ENCODE measurements around the gene SP2. TPM values are rescaled to one million over a fixed set of nuclear protein-coding genes. Genes with fewer than 3 reads are reported as not detected.

The SP2 gene
- total RNA-seq, 1 experiment from 2014 or later: 1.6 TPM

GRCh38 chr17:47949197-47949759, 53.2 kb downstream of the SP2 start:
- DNase-seq (ENCODE audit: low read depth): peak; percentile 72

GRCh38 chr17:47949946-47950345, 53.9 kb downstream of the SP2 start:
- no peak for DNase-seq (ENCODE audit: low read depth)

- DNase-seq (ENCODE audit: low read depth): no peak
These were observed 54.4 kb downstream of the SP2 start for GRCh38 chr17:47950448-47950847.

GRCh38 chr17:47952171-47953021, 56.4 kb downstream of the SP2 start:
- no peak for DNase-seq (ENCODE audit: low read depth)

- no peak for DNase-seq (ENCODE audit: low read depth)
These were observed 57.9 kb downstream of the SP2 start for GRCh38 chr17:47953909-47954308.

GRCh38 chr17:47955497-47956461, 59.7 kb downstream of the SP2 start:
- no peak for DNase-seq (ENCODE audit: low read depth)

- DNase-seq (ENCODE audit: low read depth): no peak
These were observed 61.0 kb downstream of the SP2 start for GRCh38 chr17:47956791-47957590.

- no peak for DNase-seq (ENCODE audit: low read depth)
These were observed 61.8 kb downstream of the SP2 start, which contains the start of gene PRR15L for GRCh38 chr17:47957591-47958490. Gene PRR15L, minus strand, starts transcription at chr17:47957883. Its CDS starts 4,649 bp downstream, at chr17:47953234.

GRCh38 chr17:47959825-47960655, 64.0 kb downstream of the SP2 start:
- no peak for DNase-seq (ENCODE audit: low read depth)

GRCh38 chr17:47961406-47961805, 65.4 kb downstream of the SP2 start:
- no peak for DNase-seq (ENCODE audit: low read depth)

GRCh38 chr17:47962901-47963300, 66.9 kb downstream of the SP2 start:
- DNase-seq (ENCODE audit: low read depth): no peak

GRCh38 chr17:47964856-47965255, 68.8 kb downstream of the SP2 start:
- no peak for DNase-seq (ENCODE audit: low read depth)

- no peak for DNase-seq (ENCODE audit: low read depth)
These were observed 70.1 kb downstream of the SP2 start for GRCh38 chr17:47966079-47966519.

- DNase-seq (ENCODE audit: low read depth): peak; percentile 82
These were observed 71.7 kb downstream of the SP2 start for GRCh38 chr17:47967607-47968252.

- DNase-seq (ENCODE audit: low read depth): no peak
These were observed 72.8 kb downstream of the SP2 start for GRCh38 chr17:47968836-47969235.

GRCh38 chr17:47969930-47970724, 74.1 kb downstream of the SP2 start:
- no peak for DNase-seq (ENCODE audit: low read depth)

GRCh38 chr17:47970725-47971499, 74.9 kb downstream of the SP2 start, which contains the start of gene CDK5RAP3:
Gene CDK5RAP3, plus strand, starts transcription at chr17:47971113. Its CDS starts 34 bp downstream, at chr17:47971147.
- DNase-seq (ENCODE audit: low read depth): peak; percentile 98

Measured in RPMI7951 (cell line).